HG03196 (cell line): Measurements from ENCODE around the gene NTM.

Experiments
- ATAC-seq: cut with Tn5 transposase; IDR thresholded peaks from one replicate; pipeline ENCODE4 v1.9.1; 2021; ENCODE audit not compliant: unreplicated experiment

NTM gene

GRCh38 chr11:132154781-132155180 lies 784.4 kb downstream of the NTM start:
- no peak for ATAC-seq

GRCh38 chr11:132158091-132158490 lies 787.7 kb downstream of the NTM start:
- no peak for ATAC-seq

- ATAC-seq, result no peak
Measured at GRCh38 chr11:132158696-132159095, 788.3 kb downstream of the NTM start.

- no peak for ATAC-seq
Measured at GRCh38 chr11:132161403-132162078, 791.1 kb downstream of the NTM start.

GRCh38 chr11:132168344-132168981 lies 798.0 kb downstream of the NTM start:
- ATAC-seq, result no peak

- ATAC-seq, result no peak
Measured at GRCh38 chr11:132171031-132171430, 800.6 kb downstream of the NTM start.

GRCh38 chr11:132174362-132175255 lies 804.2 kb downstream of the NTM start:
- ATAC-seq, result no peak

- ATAC-seq, result no peak
Measured at GRCh38 chr11:132177106-132177505, 806.7 kb downstream of the NTM start.

- no peak for ATAC-seq
Measured at GRCh38 chr11:132184079-132184478, 813.7 kb downstream of the NTM start.

GRCh38 chr11:132185726-132186592 lies 815.5 kb downstream of the NTM start:
- ATAC-seq, result no peak

- no peak for ATAC-seq
Measured at GRCh38 chr11:132186699-132187098, 816.3 kb downstream of the NTM start.

- ATAC-seq, result no peak
Measured at GRCh38 chr11:132187386-132187785, 817.0 kb downstream of the NTM start.

GRCh38 chr11:132187814-132188213 lies 817.4 kb downstream of the NTM start:
- ATAC-seq, result no peak

- ATAC-seq, result no peak
Measured at GRCh38 chr11:132196928-132197327, 826.5 kb downstream of the NTM start.

- no peak for ATAC-seq
Measured at GRCh38 chr11:132200353-132200936, 830.0 kb downstream of the NTM start.

- no peak for ATAC-seq
Measured at GRCh38 chr11:132202621-132203020, 832.2 kb downstream of the NTM start.

- no peak for ATAC-seq
Measured at GRCh38 chr11:132205006-132205405, 834.6 kb downstream of the NTM start.

GRCh38 chr11:132205496-132205895 lies 835.1 kb downstream of the NTM start:
- no peak for ATAC-seq

GRCh38 chr11:132206993-132207392 lies 836.6 kb downstream of the NTM start:
- no peak for ATAC-seq

GRCh38 chr11:132208477-132209055 lies 838.2 kb downstream of the NTM start:
- no peak for ATAC-seq
